ENCODE results near the gene NOXO1.
"Not testable (repeated sequence)": the region's sequence is repeated elsewhere in the genome, so short reads cannot be mapped to it uniquely, and the experiment has no call there.

NOXO1 gene

GRCh38 chr16:1960665-1961630 is 20.3 kb downstream of the NOXO1 start:
- Histone ChIP-seq H3K9me3 (ENCODE audit: control insufficient read depth, insufficient read depth, low read length) (no peaks in the 10 kb centered on the region), H3K36me3 (ENCODE audit: control insufficient read depth, insufficient read depth, low read length) (peaks cover 27% of the 10 kb centered on the region), H3K9ac (ENCODE audit: low read depth, low read length) (peak overlapping the region; percentile 74), H3K27me3 (ENCODE audit: control insufficient read depth, insufficient read depth, low read length) (no peaks in the 10 kb centered on the region), H3K4me1 (ENCODE audit: control insufficient read depth, insufficient read depth, low read length) (peaks cover 6% of the 10 kb centered on the region), H3K4me3 (ENCODE audit: low read depth, low read length) (peak overlapping the region; percentile 60)

- Histone ChIP-seq H3K9me3 (ENCODE audit: control insufficient read depth, insufficient read depth, low read length) (no peaks in the 10 kb centered on the region), H3K9ac (ENCODE audit: low read depth, low read length) (peak within 1 kb of the TSS; percentile 88), H3K4me1 (ENCODE audit: control insufficient read depth, insufficient read depth, low read length) (peaks cover 4% of the 10 kb centered on the region), H3K27me3 (ENCODE audit: control insufficient read depth, insufficient read depth, low read length) (no peaks in the 10 kb centered on the region), H3K4me3 (ENCODE audit: low read depth, low read length) (peak within 1 kb of the TSS; percentile 93), H3K36me3 (ENCODE audit: control insufficient read depth, insufficient read depth, low read length) (peaks cover 27% of the 10 kb centered on the region)
Observed at GRCh38 chr16:1959269-1960039, 21.8 kb downstream of the NOXO1 start, which contains the start of gene NDUFB10. TSS of gene NDUFB10 (plus strand) at chr16:1959538. CDS start at chr16:1959625, 87 bp downstream.

- Histone ChIP-seq H3K4me3 (ENCODE audit: low read depth, low read length) (peak overlapping the region; percentile 93), H3K9ac (ENCODE audit: low read depth, low read length) (no peak overlapping the region), H3K4me1 (ENCODE audit: control insufficient read depth, insufficient read depth, low read length) (peaks cover 4% of the 10 kb centered on the region)
Observed at GRCh38 chr16:1958715-1959268, 22.5 kb downstream of the NOXO1 start.

GRCh38 chr16:1958143-1958491 is 23.2 kb downstream of the NOXO1 start:
- H3K4me1 ChIP-seq (ENCODE audit: control insufficient read depth, insufficient read depth, low read length); H3K27me3 ChIP-seq (ENCODE audit: control insufficient read depth, insufficient read depth, low read length); H3K4me3 ChIP-seq (ENCODE audit: low read depth, low read length); H3K9ac ChIP-seq (ENCODE audit: low read depth, low read length); H3K9me3 ChIP-seq (ENCODE audit: control insufficient read depth, insufficient read depth, low read length): not testable (repeated sequence)
- peaks cover 15% of the 10 kb centered on the region for H3K36me3 ChIP-seq (ENCODE audit: control insufficient read depth, insufficient read depth, low read length)

More at GRCh38 chr16:1958715-1959268, 22.5 kb downstream of the NOXO1 start:
- Histone ChIP-seq H3K27me3 (ENCODE audit: control insufficient read depth, insufficient read depth, low read length) (no peaks in the 10 kb centered on the region), H3K9me3 (ENCODE audit: control insufficient read depth, insufficient read depth, low read length) (no peaks in the 10 kb centered on the region), H3K36me3 (ENCODE audit: control insufficient read depth, insufficient read depth, low read length) (peaks cover 22% of the 10 kb centered on the region)

GRCh38 chr16:1957434-1958142 is 23.7 kb downstream of the NOXO1 start:
- not testable (repeated sequence) for H3K36me3 ChIP-seq (ENCODE audit: control insufficient read depth, insufficient read depth, low read length); H3K4me3 ChIP-seq (ENCODE audit: low read depth, low read length); H3K9me3 ChIP-seq (ENCODE audit: control insufficient read depth, insufficient read depth, low read length); H3K27me3 ChIP-seq (ENCODE audit: control insufficient read depth, insufficient read depth, low read length); H3K4me1 ChIP-seq (ENCODE audit: control insufficient read depth, insufficient read depth, low read length); H3K9ac ChIP-seq (ENCODE audit: low read depth, low read length)

- no peak overlapping the region for H3K4me3 ChIP-seq (ENCODE audit: low read depth, low read length)
- H3K9ac ChIP-seq (ENCODE audit: low read depth, low read length), result no peak overlapping the region
- no peaks in the 10 kb centered on the region for H3K36me3 ChIP-seq (ENCODE audit: control insufficient read depth, insufficient read depth, low read length)
- no peaks in the 10 kb centered on the region for H3K27me3 ChIP-seq (ENCODE audit: control insufficient read depth, insufficient read depth, low read length)
- peaks cover 2% of the 10 kb centered on the region for H3K4me1 ChIP-seq (ENCODE audit: control insufficient read depth, insufficient read depth, low read length)
- no peaks in the 10 kb centered on the region for H3K9me3 ChIP-seq (ENCODE audit: control insufficient read depth, insufficient read depth, low read length)
Observed at GRCh38 chr16:1953734-1954133, 27.5 kb downstream of the NOXO1 start.

GRCh38 chr16:1950559-1950958 is 30.7 kb downstream of the NOXO1 start:
- peaks cover 2% of the 10 kb centered on the region for H3K4me1 ChIP-seq (ENCODE audit: control insufficient read depth, insufficient read depth, low read length)
- no peak overlapping the region for H3K9ac ChIP-seq (ENCODE audit: low read depth, low read length)
- no peaks in the 10 kb centered on the region for H3K9me3 ChIP-seq (ENCODE audit: control insufficient read depth, insufficient read depth, low read length)
- no peaks in the 10 kb centered on the region for H3K27me3 ChIP-seq (ENCODE audit: control insufficient read depth, insufficient read depth, low read length)
- no peak overlapping the region for H3K4me3 ChIP-seq (ENCODE audit: low read depth, low read length)
- H3K36me3 ChIP-seq (ENCODE audit: control insufficient read depth, insufficient read depth, low read length), result no peaks in the 10 kb centered on the region

GRCh38 chr16:1950047-1950446 is 31.2 kb downstream of the NOXO1 start:
- H3K36me3 ChIP-seq (ENCODE audit: control insufficient read depth, insufficient read depth, low read length), result no peaks in the 10 kb centered on the region
- no peak overlapping the region for H3K9ac ChIP-seq (ENCODE audit: low read depth, low read length)
- no peaks in the 10 kb centered on the region for H3K27me3 ChIP-seq (ENCODE audit: control insufficient read depth, insufficient read depth, low read length)

GRCh38 chr16:1949507-1949906 is 31.8 kb downstream of the NOXO1 start:
- H3K36me3 ChIP-seq (ENCODE audit: control insufficient read depth, insufficient read depth, low read length), result no peaks in the 10 kb centered on the region
- no peaks in the 10 kb centered on the region for H3K27me3 ChIP-seq (ENCODE audit: control insufficient read depth, insufficient read depth, low read length)
- no peak overlapping the region for H3K9ac ChIP-seq (ENCODE audit: low read depth, low read length)
- H3K4me1 ChIP-seq (ENCODE audit: control insufficient read depth, insufficient read depth, low read length), result peaks cover 2% of the 10 kb centered on the region
- no peak overlapping the region for H3K4me3 ChIP-seq (ENCODE audit: low read depth, low read length)
- H3K9me3 ChIP-seq (ENCODE audit: control insufficient read depth, insufficient read depth, low read length), result no peaks in the 10 kb centered on the region

More at GRCh38 chr16:1950047-1950446, 31.2 kb downstream of the NOXO1 start:
- peaks cover 2% of the 10 kb centered on the region for H3K4me1 ChIP-seq (ENCODE audit: control insufficient read depth, insufficient read depth, low read length)
- H3K4me3 ChIP-seq (ENCODE audit: low read depth, low read length), result no peak overlapping the region
- H3K9me3 ChIP-seq (ENCODE audit: control insufficient read depth, insufficient read depth, low read length), result no peaks in the 10 kb centered on the region

GRCh38 chr16:1947369-1947670 is 33.9 kb downstream of the NOXO1 start:
- Histone ChIP-seq H3K9ac (ENCODE audit: low read depth, low read length) (no peak overlapping the region), H3K4me3 (ENCODE audit: low read depth, low read length) (no peak overlapping the region), H3K9me3 (ENCODE audit: control insufficient read depth, insufficient read depth, low read length) (no peaks in the 10 kb centered on the region), H3K36me3 (ENCODE audit: control insufficient read depth, insufficient read depth, low read length) (no peaks in the 10 kb centered on the region), H3K4me1 (ENCODE audit: control insufficient read depth, insufficient read depth, low read length) (peaks cover 3% of the 10 kb centered on the region), H3K27me3 (ENCODE audit: control insufficient read depth, insufficient read depth, low read length) (no peaks in the 10 kb centered on the region)
